ENCODE data around the gene TMEM17. TPM values are rescaled to one million over a fixed set of nuclear protein-coding genes. Genes with fewer than 3 reads are reported as not detected.
A peak's percentile ranks its signal among the peaks of the same experiment; 100 is the strongest.

TMEM17 gene
- total and polyA plus RNA-seq, 9 of the 15 experiments (the other 6 are each of a cell fraction or from before 2014, with no cell fraction given), result 0.58 to 2.2 (median 1.2) TPM

DNA sequence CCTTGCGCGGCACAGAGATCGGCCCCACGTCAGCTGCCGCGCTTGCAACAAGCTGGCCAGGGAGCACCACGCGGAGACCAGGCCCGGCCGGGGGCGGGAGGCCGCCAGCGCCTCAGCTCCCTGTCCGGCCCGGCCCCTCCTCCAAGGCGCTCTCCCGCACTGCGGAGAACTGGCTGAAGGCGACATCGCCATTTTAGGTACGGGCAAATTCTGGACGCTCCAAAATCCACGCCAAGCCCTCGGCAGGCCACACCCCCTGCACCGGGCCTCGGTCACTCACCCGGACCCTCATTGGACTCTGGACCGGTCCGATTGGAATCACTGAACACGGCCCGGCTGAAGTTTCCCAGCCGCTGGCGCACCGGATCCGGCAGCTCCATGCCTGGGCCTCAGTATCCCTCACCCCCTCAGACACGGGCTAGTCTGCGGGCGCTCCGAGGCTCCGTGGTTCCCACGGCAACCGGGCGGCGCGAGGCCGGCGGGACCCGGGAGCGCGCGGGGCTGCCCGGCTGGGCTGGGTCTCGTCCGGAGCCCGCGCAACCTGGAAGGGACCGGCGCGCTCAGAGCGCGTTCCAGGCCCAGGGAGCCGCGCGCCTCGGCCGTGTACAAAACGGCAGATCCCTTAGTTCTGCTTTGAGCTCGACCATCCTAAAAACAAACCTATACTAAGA lies at the start of gene TMEM17 (continued):
- TF ChIP-seq, protein P1, sequence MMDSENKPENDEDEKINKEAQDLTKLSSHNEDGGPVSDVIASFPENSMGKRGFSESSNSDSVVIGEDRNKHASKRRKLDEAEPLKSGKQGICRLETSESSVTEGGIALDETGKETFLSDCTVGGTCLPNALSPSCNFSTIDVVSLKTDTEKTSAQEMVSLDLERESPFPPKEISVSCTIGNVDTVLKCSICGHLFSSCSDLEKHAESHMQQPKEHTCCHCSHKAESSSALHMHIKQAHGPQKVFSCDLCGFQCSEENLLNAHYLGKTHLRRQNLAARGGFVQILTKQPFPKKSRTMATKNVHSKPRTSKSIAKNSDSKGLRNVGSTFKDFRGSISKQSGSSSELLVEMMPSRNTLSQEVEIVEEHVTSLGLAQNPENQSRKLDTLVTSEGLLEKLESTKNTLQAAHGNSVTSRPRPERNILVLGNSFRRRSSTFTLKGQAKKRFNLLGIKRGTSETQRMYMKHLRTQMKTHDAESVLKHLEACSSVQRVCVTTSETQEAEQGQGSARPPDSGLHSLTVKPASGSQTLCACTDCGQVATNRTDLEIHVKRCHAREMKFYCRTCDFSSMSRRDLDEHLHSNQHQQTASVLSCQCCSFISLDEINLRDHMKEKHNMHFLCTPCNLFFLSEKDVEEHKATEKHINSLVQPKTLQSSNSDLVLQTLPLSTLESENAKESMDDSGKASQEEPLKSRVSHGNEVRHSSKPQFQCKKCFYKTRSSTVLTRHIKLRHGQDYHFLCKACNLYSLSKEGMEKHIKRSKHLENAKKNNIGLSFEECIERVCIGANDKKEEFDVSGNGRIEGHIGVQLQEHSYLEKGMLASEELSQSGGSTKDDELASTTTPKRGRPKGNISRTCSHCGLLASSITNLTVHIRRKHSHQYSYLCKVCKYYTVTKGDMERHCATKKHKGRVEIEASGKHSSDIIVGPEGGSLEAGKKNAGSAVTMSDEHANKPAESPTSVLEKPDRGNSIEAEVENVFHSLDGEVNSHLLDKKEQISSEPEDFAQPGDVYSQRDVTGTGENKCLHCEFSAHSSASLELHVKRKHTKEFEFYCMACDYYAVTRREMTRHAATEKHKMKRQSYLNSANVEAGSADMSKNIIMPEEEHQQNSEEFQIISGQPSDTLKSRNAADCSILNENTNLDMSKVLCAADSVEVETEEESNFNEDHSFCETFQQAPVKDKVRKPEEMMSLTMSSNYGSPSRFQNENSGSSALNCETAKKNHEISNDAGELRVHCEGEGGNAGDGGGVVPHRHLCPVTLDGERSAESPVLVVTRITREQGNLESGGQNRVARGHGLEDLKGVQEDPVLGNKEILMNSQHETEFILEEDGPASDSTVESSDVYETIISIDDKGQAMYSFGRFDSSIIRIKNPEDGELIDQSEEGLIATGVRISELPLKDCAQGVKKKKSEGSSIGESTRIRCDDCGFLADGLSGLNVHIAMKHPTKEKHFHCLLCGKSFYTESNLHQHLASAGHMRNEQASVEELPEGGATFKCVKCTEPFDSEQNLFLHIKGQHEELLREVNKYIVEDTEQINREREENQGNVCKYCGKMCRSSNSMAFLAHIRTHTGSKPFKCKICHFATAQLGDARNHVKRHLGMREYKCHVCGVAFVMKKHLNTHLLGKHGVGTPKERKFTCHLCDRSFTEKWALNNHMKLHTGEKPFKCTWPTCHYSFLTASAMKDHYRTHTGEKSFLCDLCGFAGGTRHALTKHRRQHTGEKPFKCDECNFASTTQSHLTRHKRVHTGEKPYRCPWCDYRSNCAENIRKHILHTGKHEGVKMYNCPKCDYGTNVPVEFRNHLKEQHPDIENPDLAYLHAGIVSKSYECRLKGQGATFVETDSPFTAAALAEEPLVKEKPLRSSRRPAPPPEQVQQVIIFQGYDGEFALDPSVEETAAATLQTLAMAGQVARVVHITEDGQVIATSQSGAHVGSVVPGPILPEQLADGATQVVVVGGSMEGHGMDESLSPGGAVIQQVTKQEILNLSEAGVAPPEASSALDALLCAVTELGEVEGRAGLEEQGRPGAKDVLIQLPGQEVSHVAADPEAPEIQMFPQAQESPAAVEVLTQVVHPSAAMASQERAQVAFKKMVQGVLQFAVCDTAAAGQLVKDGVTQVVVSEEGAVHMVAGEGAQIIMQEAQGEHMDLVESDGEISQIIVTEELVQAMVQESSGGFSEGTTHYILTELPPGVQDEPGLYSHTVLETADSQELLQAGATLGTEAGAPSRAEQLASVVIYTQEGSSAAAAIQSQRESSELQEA (IDR thresholded peaks at IDR 0.05; ENCODE audit: low read depth), result no peak
- TF ChIP-seq NCOR1 (IDR thresholded peaks at IDR 0.05) (0 out of 2 replicates have a peak, but pooled peaks have one; percentile 20), SNRNP70 (optimal IDR thresholded peaks at IDR 0.05; ENCODE audit: low read depth, low read length) (no peak), ELK3 (CRISPR knock-in tag; IDR thresholded peaks at IDR 0.05) (no peak), JUND (IDR thresholded peaks at IDR 0.05; ENCODE audit: borderline replicate concordance, low read depth, low read length) (peak; percentile 30; the same call in 1 of the 2 replicates), JUND (tag; IDR thresholded peaks at IDR 0.05; ENCODE audit: borderline replicate concordance, low read depth, low read length) (peak; percentile 8; the same call in 1 of the 3 replicates)
- TF ChIP-seq, protein P2, sequence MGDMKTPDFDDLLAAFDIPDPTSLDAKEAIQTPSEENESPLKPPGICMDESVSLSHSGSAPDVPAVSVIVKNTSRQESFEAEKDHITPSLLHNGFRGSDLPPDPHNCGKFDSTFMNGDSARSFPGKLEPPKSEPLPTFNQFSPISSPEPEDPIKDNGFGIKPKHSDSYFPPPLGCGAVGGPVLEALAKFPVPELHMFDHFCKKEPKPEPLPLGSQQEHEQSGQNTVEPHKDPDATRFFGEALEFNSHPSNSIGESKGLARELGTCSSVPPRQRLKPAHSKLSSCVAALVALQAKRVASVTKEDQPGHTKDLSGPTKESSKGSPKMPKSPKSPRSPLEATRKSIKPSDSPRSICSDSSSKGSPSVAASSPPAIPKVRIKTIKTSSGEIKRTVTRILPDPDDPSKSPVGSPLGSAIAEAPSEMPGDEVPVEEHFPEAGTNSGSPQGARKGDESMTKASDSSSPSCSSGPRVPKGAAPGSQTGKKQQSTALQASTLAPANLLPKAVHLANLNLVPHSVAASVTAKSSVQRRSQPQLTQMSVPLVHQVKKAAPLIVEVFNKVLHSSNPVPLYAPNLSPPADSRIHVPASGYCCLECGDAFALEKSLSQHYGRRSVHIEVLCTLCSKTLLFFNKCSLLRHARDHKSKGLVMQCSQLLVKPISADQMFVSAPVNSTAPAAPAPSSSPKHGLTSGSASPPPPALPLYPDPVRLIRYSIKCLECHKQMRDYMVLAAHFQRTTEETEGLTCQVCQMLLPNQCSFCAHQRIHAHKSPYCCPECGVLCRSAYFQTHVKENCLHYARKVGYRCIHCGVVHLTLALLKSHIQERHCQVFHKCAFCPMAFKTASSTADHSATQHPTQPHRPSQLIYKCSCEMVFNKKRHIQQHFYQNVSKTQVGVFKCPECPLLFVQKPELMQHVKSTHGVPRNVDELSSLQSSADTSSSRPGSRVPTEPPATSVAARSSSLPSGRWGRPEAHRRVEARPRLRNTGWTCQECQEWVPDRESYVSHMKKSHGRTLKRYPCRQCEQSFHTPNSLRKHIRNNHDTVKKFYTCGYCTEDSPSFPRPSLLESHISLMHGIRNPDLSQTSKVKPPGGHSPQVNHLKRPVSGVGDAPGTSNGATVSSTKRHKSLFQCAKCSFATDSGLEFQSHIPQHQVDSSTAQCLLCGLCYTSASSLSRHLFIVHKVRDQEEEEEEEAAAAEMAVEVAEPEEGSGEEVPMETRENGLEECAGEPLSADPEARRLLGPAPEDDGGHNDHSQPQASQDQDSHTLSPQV (IDR thresholded peaks at IDR 0.05), result peak; percentile 81; the same call in 1 of the 2 replicates
- TF ChIP-seq, protein P3, sequence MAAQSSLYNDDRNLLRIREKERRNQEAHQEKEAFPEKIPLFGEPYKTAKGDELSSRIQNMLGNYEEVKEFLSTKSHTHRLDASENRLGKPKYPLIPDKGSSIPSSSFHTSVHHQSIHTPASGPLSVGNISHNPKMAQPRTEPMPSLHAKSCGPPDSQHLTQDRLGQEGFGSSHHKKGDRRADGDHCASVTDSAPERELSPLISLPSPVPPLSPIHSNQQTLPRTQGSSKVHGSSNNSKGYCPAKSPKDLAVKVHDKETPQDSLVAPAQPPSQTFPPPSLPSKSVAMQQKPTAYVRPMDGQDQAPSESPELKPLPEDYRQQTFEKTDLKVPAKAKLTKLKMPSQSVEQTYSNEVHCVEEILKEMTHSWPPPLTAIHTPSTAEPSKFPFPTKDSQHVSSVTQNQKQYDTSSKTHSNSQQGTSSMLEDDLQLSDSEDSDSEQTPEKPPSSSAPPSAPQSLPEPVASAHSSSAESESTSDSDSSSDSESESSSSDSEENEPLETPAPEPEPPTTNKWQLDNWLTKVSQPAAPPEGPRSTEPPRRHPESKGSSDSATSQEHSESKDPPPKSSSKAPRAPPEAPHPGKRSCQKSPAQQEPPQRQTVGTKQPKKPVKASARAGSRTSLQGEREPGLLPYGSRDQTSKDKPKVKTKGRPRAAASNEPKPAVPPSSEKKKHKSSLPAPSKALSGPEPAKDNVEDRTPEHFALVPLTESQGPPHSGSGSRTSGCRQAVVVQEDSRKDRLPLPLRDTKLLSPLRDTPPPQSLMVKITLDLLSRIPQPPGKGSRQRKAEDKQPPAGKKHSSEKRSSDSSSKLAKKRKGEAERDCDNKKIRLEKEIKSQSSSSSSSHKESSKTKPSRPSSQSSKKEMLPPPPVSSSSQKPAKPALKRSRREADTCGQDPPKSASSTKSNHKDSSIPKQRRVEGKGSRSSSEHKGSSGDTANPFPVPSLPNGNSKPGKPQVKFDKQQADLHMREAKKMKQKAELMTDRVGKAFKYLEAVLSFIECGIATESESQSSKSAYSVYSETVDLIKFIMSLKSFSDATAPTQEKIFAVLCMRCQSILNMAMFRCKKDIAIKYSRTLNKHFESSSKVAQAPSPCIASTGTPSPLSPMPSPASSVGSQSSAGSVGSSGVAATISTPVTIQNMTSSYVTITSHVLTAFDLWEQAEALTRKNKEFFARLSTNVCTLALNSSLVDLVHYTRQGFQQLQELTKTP (IDR thresholded peaks at IDR 0.05; ENCODE audit: low read depth in 1 of 2, partially characterized antibody in 2 of 2), result no peak
